K562 (cell line): ENCODE measurements around the gene ZEB2. TPM values are rescaled to one million over a fixed set of nuclear protein-coding genes. Genes with fewer than 3 reads are reported as not detected.
A peak's percentile ranks its signal among the peaks of the same experiment; 100 is the strongest.

Experiments used
- MEF2A ChIP-seq: IDR thresholded peaks from 2 replicates; pipeline ENCODE4 v1.6.1; 2011; ENCODE audit warnings: low read depth, mild to moderate bottlenecking, low read length, moderate library complexity; ENCODE audit not compliant: control insufficient read depth
- NELFE ChIP-seq: IDR thresholded peaks from 2 replicates; pipeline ENCODE4 v1.6.1; 2011; ENCODE audit warnings: mild to moderate bottlenecking; ENCODE audit not compliant: insufficient read depth, insufficient read length
- PHB2 ChIP-seq: fragments of 450-650 bp; IDR thresholded peaks from 2 replicates; pipeline ENCODE4 v1.6.1; 2017; ENCODE audit warnings: low read depth
- PYGO2 ChIP-seq: fragments of 450-650 bp; IDR thresholded peaks from 2 replicates; pipeline ENCODE4 v1.6.1; 2016; ENCODE audit warnings: mild to moderate bottlenecking, missing genetic modification characterization, moderate library complexity, missing compliant biosample characterization
- RFX1 ChIP-seq: fragments of 450-650 bp; IDR thresholded peaks from 2 replicates; pipeline ENCODE4 v1.6.1; 2016; ENCODE audit warnings: mild to moderate bottlenecking, moderate library complexity
- SPI1 ChIP-seq: IDR thresholded peaks from 2 replicates; pipeline ENCODE4 v1.6.1; 2011; ENCODE audit warnings: low read depth, low read length, control low read depth, borderline replicate concordance
- TRIM28 ChIP-seq: fragments of 450-650 bp; IDR thresholded peaks from 2 replicates; pipeline ENCODE4 v1.6.1; 2017
- ZEB2 ChIP-seq: fragments of 450-650 bp; IDR thresholded peaks from 2 replicates; pipeline ENCODE4 v1.6.1; 2016
- ZNF589 ChIP-seq: fragments of 200-800 bp; sonication (Bioruptor generic); IDR thresholded peaks from 2 replicates; pipeline ENCODE4 v1.6.1; 2016; ENCODE audit warnings: low read depth, missing genetic modification characterization, missing compliant biosample characterization
- polyA plus RNA-seq, 8 experiments: library from polyadenylated mRNA; depleted of rRNA in 4 of 8; stranded (reverse) in 5 of 8; unstranded in 3 of 8; fragments of >200 nt; fragmentation: Nextera tagmentation in 2 of 8; fragmentation: Illumina TruSeq in 1 of 8; extraction: Ambion mirVana in 2 of 8; extraction: Trizol in 1 of 8; gene quantifications; 2 replicates each; pipeline versions ENCODE4 v1.2.1 to v1.2.3, GENCODE V29; 2011 to 2014; ENCODE audit warnings: inconsistent platforms in 1 of 8, missing spikeins in 1 of 8
- total RNA-seq, 7 experiments: library from RNA; depleted of rRNA in 6 of 7; stranded (reverse); fragments of >200 nt in 6 of 7; fragmentation: Illumina TruSeq in 2 of 7; extraction: Trizol in 2 of 7; gene quantifications; 2 replicates each; pipeline versions ENCODE4 v1.2.1 to v1.2.3, GENCODE V29; 2011 to 2021; ENCODE audit warnings: low replicate concordance in 1 of 7
- TF ChIP-seq, protein P1 (sequence below), 2 experiments: fragments of 200-800 bp in 1 of 2; sonication (Bioruptor generic) in 1 of 2; sonication (generic) in 1 of 2; formaldehyde crosslinking in 1 of 2; IDR thresholded peaks in 1 of 2; conservative IDR thresholded peaks in 1 of 2; 2 replicates each; pipeline versions ENCODE4 v1.5.0 to v1.6.1; 2016 to 2020; ENCODE audit warnings: missing compliant biosample characterization in 1 of 2, missing genetic modification characterization in 1 of 2, missing genetic modification reagents in 1 of 2
- TF ChIP-seq, protein P2 (sequence below): fragments of 450-650 bp; IDR thresholded peaks from 2 replicates; pipeline ENCODE4 v1.6.1; 2016; ENCODE audit warnings: antibody characterized with exemption
- TF ChIP-seq, protein P3 (sequence below): fragments of 250-450 bp; sonication (Bioruptor Pico); IDR thresholded peaks from 2 replicates; pipeline ENCODE4 v1.4.0; 2020
- TF ChIP-seq, protein P4 (sequence below), 2 experiments: fragments of 450-650 bp in 1 of 2; sonication (generic) in 1 of 2; formaldehyde crosslinking in 1 of 2; IDR thresholded peaks in 1 of 2; conservative IDR thresholded peaks in 1 of 2; 2 replicates each; pipeline versions ENCODE4 v1.6.1 to v1.8.1; 2016 to 2023; ENCODE audit warnings: mild to moderate bottlenecking in 2 of 2, moderate library complexity in 2 of 2, inconsistent platforms in 1 of 2, missing genetic modification reagents in 1 of 2

The ZEB2 gene
- total and polyA plus RNA-seq, 9 of the 15 experiments (the other 6 are each of a cell fraction or from before 2014, with no cell fraction given), result 15.1 to 113 (median 72.3) TPM

DNA sequence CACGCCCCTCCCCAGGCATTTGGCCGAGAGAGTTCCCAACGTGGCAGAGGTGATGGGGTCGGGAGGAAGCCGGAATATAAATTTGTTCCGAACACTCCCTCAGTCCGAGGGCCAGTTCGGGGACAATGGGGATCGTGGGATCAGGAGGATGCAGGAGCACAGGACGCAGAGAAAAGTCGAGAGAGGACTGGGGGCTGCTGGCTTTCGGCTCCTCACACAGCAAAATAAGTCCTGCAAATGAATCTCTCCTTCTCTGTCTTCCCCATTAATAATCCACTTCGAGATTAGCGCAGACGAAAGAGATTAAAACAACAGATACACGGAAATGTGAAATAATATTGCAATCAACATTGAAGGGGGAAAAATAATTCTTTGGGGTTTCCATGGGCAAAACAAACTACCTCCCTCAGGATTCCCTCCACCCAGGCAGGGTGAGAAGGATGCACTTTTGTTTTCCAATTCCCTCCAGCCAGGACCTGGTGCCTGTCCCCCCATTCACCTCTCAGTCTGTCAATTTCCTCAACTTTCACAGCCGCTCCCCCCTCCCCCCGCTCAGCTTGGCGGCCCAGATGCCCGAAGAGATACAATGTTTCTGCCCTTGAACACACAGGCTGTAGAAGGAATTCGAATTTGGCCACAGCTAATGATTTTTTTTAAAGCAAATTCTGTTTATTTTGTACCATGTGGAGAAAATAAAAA, 3.1 kb upstream of the ZEB2 start (continued):
- TF ChIP-seq, protein P1, sequence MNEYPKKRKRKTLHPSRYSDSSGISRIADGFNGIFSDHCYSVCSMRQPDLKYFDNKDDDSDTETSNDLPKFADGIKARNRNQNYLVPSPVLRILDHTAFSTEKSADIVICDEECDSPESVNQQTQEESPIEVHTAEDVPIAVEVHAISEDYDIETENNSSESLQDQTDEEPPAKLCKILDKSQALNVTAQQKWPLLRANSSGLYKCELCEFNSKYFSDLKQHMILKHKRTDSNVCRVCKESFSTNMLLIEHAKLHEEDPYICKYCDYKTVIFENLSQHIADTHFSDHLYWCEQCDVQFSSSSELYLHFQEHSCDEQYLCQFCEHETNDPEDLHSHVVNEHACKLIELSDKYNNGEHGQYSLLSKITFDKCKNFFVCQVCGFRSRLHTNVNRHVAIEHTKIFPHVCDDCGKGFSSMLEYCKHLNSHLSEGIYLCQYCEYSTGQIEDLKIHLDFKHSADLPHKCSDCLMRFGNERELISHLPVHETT (CRISPR knock-in tag; conservative IDR thresholded peaks at IDR 0.05 in 1 of 2, IDR thresholded peaks at IDR 0.05 in 1 of 2), result no peak
- TF ChIP-seq SPI1 (no peak), ZNF589 (CRISPR knock-in tag) (peak; percentile 54; the same call in 1 of the 2 replicates), NELFE (no peak), PYGO2 (tag) (no peak), PHB2 (no peak), TRIM28 (no peak), MEF2A (no peak), ZEB2 (no peak), RFX1 (no peak)
- TF ChIP-seq, protein P2, sequence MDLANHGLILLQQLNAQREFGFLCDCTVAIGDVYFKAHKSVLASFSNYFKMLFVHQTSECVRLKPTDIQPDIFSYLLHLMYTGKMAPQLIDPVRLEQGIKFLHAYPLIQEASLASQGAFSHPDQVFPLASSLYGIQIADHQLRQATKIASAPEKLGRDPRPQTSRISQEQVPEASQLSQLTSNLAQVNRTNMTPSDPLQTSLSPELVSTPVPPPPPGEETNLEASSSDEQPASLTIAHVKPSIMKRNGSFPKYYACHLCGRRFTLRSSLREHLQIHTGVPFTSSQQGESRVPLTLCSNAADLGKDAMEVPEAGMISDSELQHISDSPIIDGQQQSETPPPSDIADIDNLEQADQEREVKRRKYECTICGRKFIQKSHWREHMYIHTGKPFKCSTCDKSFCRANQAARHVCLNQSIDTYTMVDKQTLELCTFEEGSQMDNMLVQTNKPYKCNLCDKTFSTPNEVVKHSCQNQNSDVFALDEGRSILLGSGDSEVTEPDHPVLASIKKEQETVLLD, result no peak
- TF ChIP-seq, protein P3, sequence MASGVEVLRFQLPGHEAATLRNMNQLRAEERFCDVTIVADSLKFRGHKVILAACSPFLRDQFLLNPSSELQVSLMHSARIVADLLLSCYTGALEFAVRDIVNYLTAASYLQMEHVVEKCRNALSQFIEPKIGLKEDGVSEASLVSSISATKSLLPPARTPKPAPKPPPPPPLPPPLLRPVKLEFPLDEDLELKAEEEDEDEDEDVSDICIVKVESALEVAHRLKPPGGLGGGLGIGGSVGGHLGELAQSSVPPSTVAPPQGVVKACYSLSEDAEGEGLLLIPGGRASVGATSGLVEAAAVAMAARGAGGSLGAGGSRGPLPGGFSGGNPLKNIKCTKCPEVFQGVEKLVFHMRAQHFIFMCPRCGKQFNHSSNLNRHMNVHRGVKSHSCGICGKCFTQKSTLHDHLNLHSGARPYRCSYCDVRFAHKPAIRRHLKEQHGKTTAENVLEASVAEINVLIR, result no peak
- TF ChIP-seq, protein P4, sequence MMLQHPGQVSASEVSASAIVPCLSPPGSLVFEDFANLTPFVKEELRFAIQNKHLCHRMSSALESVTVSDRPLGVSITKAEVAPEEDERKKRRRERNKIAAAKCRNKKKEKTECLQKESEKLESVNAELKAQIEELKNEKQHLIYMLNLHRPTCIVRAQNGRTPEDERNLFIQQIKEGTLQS (IDR thresholded peaks at IDR 0.05), result no peak
- TF ChIP-seq, protein P4 (CRISPR knock-in tag; conservative IDR thresholded peaks at IDR 0.05), result no peak
